AML-193 (cell line): Measurements from ENCODE around the gene FSTL4.

Source experiments
- DNase-seq, 2 experiments: peaks; one replicate each; lab custom pipeline; 2025; lab: John Stamatoyannopoulos, UW

The FSTL4 gene

GRCh38 chr5:133426264-133426663, 186.1 kb downstream of the FSTL4 start:
- no peak for DNase-seq

- DNase-seq = no peak
Observed at GRCh38 chr5:133425764-133426163, 186.6 kb downstream of the FSTL4 start.

GRCh38 chr5:133425222-133425621, 187.1 kb downstream of the FSTL4 start:
- DNase-seq = no peak

- DNase-seq = peak; percentile 22 to 37
Observed at GRCh38 chr5:133423618-133424282, 188.6 kb downstream of the FSTL4 start.

GRCh38 chr5:133423011-133423617, 189.2 kb downstream of the FSTL4 start:
- DNase-seq = no peak

GRCh38 chr5:133421806-133422205, 190.5 kb downstream of the FSTL4 start:
- DNase-seq = no peak

- DNase-seq = peak; percentile 6 to 12
Observed at GRCh38 chr5:133421394-133421793, 190.9 kb downstream of the FSTL4 start.

- DNase-seq = no peak
Observed at GRCh38 chr5:133420440-133421301, 191.7 kb downstream of the FSTL4 start.

GRCh38 chr5:133415906-133416305, 196.4 kb downstream of the FSTL4 start:
- no peak for DNase-seq

GRCh38 chr5:133415506-133415905, 196.8 kb downstream of the FSTL4 start:
- no peak for DNase-seq

GRCh38 chr5:133412661-133413060, 199.7 kb downstream of the FSTL4 start:
- DNase-seq = no peak

GRCh38 chr5:133410335-133410828, 202.0 kb downstream of the FSTL4 start:
- DNase-seq = no peak

GRCh38 chr5:133409210-133409674, 203.1 kb downstream of the FSTL4 start:
- no peak for DNase-seq

GRCh38 chr5:133408322-133408721, 204.0 kb downstream of the FSTL4 start:
- DNase-seq = no peak

GRCh38 chr5:133406977-133407632, 205.2 kb downstream of the FSTL4 start:
- no peak for DNase-seq

- DNase-seq = no peak
Observed at GRCh38 chr5:133406208-133406976, 205.9 kb downstream of the FSTL4 start.

- no peak for DNase-seq
Observed at GRCh38 chr5:133405275-133406034, 206.9 kb downstream of the FSTL4 start.

GRCh38 chr5:133404724-133405123, 207.6 kb downstream of the FSTL4 start:
- DNase-seq = no peak

- DNase-seq = no peak
Observed at GRCh38 chr5:133403741-133404364, 208.5 kb downstream of the FSTL4 start.

- no peak for DNase-seq
Observed at GRCh38 chr5:133402775-133403174, 209.6 kb downstream of the FSTL4 start.
